Measurements from ENCODE around the gene OR10H1. TPM values are rescaled to one million over a fixed set of nuclear protein-coding genes. Genes with fewer than 3 reads are reported as not detected.

The OR10H1 gene, protein sequence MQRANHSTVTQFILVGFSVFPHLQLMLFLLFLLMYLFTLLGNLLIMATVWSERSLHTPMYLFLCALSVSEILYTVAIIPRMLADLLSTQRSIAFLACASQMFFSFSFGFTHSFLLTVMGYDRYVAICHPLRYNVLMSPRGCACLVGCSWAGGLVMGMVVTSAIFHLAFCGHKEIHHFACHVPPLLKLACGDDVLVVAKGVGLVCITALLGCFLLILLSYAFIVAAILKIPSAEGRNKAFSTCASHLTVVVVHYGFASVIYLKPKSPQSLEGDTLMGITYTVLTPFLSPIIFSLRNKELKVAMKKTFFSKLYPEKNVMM
- total RNA-seq = not detected in 2 replicates

GRCh38 chr19:15815306-15815705, at the start of gene OR10H1:
OR10H1 (minus strand) TSS chr19:15815664; CDS start chr19:15808037, 7,627 bp downstream.

DNA sequence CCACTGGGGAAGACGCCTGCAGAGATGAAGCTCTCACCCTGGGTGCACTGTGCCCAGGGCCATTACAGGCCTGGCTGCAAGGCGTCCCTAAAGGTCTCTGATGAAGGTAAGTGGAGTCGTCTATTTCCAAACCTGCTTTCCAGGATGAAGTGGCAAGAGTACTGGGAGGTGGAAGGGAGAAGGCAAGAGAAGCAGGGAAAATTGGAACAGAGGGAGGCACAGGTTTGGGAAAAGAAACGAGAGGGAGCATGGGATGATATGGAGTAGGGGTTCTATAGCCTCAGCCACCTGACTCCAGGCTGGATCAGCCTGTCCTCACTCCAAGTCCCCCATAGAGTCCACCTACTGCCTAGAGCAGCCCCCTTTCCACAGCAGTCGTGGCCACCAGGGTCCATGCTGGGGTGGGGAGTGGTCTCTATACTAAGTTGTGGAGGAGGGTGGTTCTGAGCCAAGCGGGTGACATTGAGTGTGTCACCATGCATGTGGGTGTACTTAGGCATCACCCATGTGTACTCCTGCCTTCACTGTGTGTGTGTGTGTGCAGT, 27.8 kb downstream of the OR10H1 start, which contains the start of gene OR10H5:
Gene OR10H5, plus strand, starts transcription at position 51 of the 545 bp plus-strand sequence. CDS start 6,388 bp downstream, outside the sequence.

Other genes starting within 250 kb of the OR10H1 start
- not detected in 2 replicates for gene CYP4F8, start 200.4 kb downstream of the OR10H1 start, total RNA-seq
- gene CYP4F3, start 174.8 kb downstream of the OR10H1 start, total RNA-seq = not detected in 2 replicates
- gene CYP4F12, start 142.6 kb downstream of the OR10H1 start, total RNA-seq = not detected in 2 replicates
- not detected in 2 replicates for gene OR10H2, start 87.6 kb downstream of the OR10H1 start, total RNA-seq
- gene OR10H3, start 77.7 kb downstream of the OR10H1 start, total RNA-seq = not detected in 2 replicates
- gene OR10H5, start 28.0 kb downstream of the OR10H1 start, total RNA-seq = not detected in 2 replicates
- not detected in 2 replicates for gene CYP4F2, start 82.4 kb upstream of the OR10H1 start, total RNA-seq
- not detected in 2 replicates for gene CYP4F11, start 118.9 kb upstream of the OR10H1 start, total RNA-seq
- not detected in 2 replicates for gene OR10H4, start 133.3 kb upstream of the OR10H1 start, total RNA-seq